ENCODE data around the gene NEGR1.

NEGR1 gene

DNA sequence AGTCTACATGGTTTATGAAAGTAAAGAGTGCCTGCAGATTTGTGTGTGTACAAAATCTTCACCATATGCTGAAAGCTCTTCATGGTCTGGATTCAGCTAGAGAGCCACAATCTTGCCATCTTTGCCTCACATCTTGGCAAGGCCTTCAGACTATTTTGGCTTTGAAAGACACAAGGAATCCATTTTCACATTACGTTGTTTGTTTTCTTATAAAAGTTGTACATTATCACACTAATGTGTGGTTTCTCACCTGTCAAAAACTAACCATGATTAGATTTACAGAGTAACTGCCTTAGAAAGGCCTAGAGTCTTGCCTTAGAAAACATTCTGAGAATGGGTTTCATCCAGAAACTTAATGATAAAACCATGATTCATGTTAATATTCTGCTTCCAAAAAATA lies 494.6 kb downstream of the NEGR1 start:
- in situ Hi-C loops (cut with MboI; ENCODE audit: low sequenced_read_pairs) = no loop called here

DNA sequence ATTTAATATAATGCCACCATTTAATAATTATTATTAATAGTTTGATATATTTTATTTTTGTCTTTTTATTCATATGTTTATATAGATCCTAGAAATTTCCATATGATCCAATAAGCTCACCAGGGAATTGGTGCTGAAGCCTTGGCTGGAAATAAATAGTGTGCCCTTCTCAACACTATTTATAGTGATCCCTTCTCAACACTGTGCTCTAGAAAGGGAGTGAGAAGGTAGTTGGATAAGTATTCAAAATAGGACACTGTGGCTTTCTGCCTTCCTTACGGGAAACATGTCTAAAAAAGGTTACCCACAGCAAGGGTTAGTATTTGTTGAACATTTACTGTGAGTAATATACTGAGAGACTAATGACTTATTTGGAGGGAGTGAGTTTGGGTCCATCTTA lies 496.1 kb downstream of the NEGR1 start:
- in situ Hi-C loops (cut with MboI; ENCODE audit: low sequenced_read_pairs) = no loop called here

DNA sequence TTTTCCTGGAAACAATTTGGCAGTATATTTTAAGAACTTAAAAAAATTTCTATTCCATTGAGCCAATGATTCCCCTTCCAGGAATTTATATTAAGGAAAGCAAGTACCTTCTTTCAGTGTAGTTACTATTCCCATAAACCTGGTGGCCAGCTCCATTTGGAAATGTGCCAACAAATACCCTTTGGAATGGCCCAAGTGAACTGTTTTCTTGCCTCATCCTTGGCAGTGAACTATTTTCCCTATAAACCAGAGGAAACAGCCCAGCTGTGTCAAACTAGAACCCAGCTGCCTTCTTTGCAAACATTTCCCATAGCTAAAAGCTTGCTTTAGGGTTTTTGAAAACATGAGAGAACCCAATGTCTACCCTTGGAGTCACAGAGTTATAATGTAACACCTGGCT lies 496.9 kb downstream of the NEGR1 start:
- in situ Hi-C loops (cut with MboI; ENCODE audit: low sequenced_read_pairs) = no loop called here

DNA sequence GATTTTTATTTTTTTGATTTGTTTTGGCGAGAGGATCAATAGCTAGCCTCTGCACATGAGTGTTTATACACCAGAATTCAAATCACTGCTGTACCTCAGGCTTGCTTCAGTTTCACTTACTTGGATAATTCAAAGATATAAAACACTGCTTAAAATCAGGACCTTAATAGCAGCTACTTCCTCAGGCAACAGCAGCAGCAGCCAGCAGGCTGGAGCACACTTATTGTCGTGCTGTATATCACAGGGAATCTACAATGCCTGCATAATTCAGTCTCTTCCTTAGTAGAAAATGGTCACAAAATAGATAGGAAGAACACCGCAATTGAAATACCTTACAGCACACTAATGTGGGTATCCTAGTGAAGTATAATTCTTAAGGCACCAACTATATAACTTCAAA lies 497.3 kb downstream of the NEGR1 start:
- in situ Hi-C loops (cut with MboI; ENCODE audit: low sequenced_read_pairs) = no loop called here

DNA sequence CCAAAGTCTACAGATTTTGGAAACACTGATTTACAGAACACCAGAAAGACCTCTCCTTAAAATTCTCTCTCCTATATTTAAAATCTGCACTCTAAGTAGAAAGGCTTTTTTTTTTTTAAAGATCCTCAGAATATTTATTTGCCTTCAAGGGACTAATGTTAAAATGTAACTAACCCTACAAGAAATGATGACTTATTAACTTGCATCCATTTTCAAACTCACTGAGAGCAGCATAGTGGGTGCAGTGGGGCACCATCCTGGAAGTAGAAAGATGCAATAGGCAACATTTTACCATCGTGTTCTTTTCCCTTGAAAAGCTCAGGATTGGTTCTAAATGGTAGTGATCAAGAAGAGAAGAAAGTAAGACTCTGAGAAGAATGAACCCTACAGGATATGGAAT lies 498.1 kb downstream of the NEGR1 start:
- in situ Hi-C loops (cut with MboI; ENCODE audit: low sequenced_read_pairs) = no loop called here

DNA sequence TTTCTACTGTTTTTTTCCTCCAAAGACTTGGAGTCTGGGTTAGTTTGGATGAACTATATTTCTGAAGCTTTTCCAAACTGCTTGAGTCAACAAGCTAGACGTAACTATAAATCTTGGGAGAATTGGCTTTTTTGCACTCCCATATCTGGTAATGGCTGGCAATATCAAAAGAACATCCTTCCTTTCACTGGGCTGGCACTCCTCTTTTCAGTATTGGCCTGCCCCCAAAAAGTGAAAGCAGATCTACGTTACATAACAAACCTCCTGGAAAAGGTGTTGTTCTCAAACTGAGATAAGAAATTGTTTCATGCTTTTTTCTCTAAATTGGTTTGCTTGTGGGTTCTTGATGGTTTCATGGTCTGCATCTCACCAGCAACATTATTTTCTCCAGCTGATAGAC lies 499.3 kb downstream of the NEGR1 start:
- in situ Hi-C loops (cut with MboI; ENCODE audit: low sequenced_read_pairs) = no loop called here

DNA sequence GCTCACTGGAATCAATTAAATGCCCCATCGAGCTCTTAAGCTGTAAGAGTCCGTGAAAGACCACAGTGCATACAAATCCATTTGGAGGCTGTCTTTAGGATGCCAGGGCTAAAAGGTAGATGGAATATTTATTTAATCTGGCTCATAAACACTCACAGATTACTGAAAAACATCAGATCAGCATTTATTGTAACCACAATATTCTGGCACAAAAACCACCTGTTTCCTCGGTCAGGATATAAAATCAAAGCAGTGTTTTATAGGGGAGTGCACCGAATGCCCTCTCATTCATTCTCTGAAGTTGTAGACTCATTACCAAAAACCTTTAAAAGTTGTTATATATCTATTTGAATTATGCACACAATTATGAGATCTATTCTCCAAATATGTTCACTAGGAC lies 500.9 kb downstream of the NEGR1 start:
- in situ Hi-C loops (cut with MboI; ENCODE audit: low sequenced_read_pairs) = no loop called here

DNA sequence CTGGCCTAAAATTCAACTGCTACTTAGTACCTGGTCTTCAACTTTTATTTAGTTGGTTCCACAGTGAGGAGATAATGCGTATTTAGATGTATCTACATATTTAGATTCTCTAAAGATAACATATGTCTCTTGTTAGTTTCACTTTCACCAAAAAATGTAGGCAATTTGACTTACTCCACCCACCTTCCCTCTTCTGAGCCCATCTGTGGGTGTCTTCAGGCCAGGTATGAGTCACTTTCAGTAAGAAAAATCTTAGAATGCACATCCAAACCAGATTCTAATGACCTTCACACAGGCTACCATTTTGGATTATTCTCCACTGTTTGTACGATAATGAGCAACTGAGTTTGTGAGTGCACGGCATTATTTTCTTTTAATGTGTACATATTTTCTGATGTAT lies 501.7 kb downstream of the NEGR1 start:
- in situ Hi-C loops (cut with MboI; ENCODE audit: low sequenced_read_pairs) = no loop called here

DNA sequence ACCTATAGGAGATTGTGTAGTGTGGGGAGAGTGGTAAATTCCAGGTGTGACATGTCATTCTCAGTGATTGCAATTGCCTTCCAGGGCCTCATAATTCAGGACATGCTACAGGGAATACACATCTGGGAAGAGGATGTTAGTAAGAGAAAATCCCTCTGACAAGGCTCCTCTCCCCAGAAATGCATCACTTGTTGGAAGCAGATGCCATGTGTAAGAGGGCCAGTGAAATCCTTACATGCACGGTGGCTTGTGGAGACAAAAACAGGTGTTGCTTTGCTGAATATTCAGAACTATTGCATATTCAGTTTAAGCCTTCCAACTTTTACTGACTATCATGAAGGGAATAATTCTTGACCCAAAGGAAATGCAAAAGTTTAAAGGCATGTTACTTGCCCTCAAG lies 503.4 kb downstream of the NEGR1 start:
- in situ Hi-C loops (cut with MboI; ENCODE audit: low sequenced_read_pairs) = no loop called here

DNA sequence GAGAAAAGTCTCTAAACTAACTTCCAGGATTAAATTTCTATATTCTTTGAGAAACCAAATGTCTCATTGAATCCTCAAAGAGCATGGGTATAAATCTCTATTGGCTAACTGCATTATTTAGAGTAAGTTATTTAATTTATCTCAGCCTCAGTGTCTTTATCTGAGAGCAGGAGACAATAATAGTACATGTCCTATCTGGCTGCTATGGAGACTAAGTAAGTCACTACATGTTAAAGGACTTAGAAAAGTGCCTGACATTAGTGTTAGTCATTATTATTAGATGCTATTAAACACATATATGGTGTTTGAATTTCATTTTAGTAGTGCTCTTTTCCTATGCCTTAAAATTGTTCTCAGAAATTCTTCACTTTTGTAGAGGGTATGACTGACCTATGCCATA lies 505.2 kb downstream of the NEGR1 start:
- in situ Hi-C loops (cut with MboI; ENCODE audit: low sequenced_read_pairs) = no loop called here

DNA sequence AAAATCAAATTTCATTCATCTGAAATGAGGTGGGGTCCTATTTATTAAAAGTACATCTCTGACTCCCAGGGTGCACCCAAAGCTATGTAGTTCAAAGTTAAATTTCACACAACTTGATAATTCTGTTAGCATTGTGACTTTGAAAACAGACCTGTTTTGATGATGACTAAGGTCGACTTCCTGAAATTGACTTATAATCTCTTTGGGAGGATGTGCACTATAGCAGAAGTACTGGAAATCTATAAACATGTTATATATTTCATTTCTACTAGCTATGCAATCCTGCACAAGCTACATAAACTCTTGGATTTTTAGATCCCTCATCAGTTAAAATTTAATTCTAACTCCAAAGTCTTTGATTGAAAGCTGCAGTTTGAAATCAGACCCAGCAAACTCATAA lies 507.6 kb downstream of the NEGR1 start:
- in situ Hi-C loops (cut with MboI; ENCODE audit: low sequenced_read_pairs) = no loop called here

DNA sequence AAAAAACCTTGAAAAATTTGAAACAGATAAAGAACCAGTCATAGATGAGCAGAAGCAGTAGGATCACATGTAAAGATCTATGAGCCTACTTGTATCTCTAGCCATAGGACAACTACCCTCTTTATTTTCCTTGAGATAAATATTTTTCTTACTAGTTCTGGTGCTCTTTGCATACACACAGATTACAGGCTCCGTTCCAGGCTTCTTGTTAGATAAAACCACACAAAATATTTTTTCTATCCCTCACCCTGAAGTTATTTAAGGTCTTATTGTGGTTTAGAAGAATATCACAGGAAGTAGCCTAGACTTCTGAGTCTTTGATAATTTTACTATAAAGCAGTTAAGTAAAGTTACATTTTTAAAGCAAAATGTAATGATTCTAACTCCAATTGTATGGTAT lies 512.2 kb downstream of the NEGR1 start:
- in situ Hi-C loops (cut with MboI; ENCODE audit: low sequenced_read_pairs) = no loop called here

DNA sequence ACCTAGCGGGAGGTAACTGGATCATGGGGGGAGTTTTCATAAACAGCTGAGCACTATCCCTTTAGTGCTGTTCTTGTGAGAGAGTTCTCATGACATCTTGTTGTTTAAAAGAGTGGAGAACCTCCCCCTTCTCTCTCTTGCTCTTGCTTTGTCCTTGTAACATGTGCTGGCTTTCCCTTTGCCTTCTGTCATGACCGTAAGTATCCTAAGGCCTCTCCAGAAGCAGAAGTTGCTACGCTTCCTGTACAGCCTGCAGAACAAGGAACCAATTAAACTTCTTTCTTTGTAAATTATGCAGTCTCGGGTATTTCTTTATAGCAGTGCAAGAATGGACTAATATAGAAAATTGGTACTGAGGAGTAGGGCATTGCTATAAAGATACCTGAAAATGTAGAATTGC lies 515.6 kb downstream of the NEGR1 start:
- in situ Hi-C loops (cut with MboI; ENCODE audit: low sequenced_read_pairs) = no loop called here

DNA sequence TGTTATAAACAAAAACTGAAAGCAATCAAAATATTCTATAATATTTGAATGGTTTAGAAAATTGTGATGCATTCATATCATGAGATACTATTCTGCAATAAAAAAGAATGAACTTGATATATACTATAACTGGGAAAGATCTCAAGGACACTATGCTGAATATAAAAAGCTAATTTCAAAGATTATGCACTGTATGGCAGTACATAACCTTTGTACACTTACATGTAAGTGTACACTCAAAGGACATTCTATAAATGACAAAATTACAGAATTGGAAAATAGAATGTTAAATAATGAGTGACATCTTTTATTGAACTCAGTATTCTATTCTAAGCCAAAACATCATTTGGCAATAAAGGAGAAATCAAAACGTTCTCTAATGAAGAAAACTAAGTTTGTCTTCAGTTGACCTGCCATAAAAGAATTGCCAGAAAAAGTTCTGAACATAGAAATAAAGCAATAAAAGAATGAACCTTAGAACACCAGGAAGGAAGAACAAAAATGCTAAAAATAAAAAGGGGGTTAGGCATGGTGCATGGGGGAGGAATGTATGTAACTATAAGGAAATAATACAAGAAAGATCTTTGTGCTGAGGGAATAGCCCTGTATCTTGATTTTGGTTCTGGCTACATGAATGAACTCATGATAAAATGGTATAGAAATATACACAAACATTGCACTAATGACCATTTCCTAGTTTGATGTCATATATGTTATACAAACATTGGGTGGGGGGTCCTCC lies 519.7 kb downstream of the NEGR1 start:
- in situ Hi-C loops (cut with MboI; ENCODE audit: low sequenced_read_pairs) = no loop called here

DNA sequence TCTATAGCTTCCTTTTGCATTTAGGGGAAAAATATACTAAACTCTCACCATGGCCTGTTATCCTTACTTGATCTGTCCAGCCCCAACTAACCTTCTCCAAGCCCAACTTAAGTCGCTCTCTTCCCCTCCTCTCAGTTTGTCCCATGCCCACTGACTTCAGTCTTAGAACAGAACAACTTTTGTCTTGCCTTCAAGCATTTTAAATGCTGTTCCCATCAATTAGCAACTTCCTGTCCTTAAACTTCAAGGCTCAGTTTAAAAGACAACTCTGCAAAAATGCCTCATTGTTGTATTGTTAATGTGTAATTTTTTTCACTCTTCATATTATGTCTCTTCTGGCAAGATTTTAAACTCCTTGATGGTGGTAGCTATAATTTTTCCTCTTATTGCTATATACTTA lies 526.9 kb downstream of the NEGR1 start:
- in situ Hi-C loops (cut with MboI; ENCODE audit: low sequenced_read_pairs) = no loop called here

DNA sequence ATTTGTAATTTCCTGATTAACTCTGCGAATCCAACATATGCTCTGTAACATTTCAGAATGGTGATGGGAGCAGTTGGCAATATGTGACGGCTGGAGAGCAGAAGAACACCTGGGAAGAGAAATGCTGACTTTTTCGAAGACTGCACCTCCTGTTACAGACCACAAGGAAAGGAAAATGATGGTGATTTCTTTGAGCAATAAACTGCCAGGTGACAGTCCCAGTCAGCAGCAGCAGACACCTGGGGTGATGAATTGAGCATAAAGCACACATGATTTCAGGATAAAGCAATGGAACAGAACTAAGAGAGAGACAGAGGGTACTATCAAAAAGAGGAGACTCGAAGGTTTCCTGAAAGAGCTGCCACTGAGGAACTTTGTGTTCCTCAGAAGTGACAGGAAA lies 528.6 kb downstream of the NEGR1 start:
- in situ Hi-C loops (cut with MboI; ENCODE audit: low sequenced_read_pairs) = no loop called here

DNA sequence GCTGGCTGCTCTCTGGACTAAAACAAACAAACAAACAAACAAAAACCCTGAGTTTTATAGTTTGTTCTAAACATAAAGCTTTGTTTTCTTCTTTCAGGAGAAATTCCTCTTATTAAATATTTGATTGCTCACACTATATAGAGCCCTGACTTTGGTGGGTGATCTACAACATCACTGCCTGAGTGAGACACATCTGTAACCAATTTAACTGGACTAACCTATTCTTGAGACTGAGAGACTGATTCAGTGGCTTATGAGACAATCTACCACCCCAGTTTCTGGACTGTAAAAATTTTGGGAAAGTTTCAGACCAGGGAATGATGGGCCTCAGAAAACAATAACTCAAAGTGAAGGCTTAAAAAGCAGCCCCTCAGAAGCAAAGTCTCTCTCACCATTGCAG lies 537.0 kb downstream of the NEGR1 start:
- in situ Hi-C loops (cut with MboI; ENCODE audit: low sequenced_read_pairs) = no loop called here

DNA sequence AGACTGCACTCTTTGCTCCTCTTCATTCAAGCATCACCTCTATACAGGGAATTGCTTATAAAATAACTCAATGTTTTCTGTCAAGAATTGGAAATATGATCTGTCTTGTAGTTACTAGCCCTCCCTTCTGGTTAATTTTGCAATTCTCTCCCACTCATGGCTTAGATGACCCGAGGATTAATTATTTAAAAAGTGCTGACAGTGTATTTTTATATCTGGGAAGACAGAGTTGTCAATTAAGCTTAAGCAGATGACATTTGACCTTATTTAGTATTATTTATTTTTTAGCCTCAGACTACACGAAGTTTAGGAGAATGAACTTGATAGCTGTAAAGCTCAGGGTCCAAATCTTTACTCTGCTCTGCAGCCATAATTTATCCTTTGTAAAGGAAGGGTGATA lies 538.5 kb downstream of the NEGR1 start:
- in situ Hi-C loops (cut with MboI; ENCODE audit: low sequenced_read_pairs) = no loop called here

DNA sequence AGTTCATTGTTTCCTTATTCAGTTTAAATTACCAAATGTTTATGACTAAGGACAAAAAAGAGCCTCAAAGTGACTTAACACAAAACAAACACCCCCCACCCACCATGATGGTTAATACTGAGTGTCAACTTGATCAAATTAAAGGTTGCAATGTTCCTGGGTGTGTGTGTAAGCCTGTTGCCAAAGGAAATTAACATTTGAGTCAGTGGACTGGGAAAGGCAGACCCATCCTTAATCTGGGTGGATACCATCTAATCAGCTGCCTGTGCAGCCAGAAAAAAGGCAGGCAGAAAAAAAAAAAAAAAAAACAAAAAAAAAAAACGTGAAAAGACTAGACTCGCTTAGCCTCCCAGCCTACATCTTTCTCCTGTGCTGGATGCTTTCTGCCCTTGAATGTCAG lies 543.4 kb downstream of the NEGR1 start:
- in situ Hi-C loops (cut with MboI; ENCODE audit: low sequenced_read_pairs) = no loop called here

DNA sequence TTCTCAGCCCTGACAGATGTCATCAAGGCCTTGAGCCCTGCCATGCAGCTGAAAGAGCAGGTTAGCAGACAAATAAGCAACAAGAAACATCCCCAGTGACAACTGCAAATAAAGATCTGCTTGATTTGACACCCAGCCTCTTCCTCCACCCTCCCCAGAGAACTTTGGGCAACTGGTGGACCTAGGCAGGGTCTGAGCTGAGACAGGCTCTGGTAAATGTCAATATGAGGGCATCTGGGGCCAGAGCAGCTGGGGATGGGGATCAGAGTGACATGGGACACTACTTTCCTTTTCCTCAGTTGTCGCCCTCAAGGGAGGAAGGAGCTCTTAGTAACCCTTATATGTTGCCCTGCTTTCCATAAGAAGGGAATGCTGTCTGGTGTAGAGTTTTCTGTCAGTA lies 544.1 kb downstream of the NEGR1 start:
- in situ Hi-C loops (cut with MboI; ENCODE audit: low sequenced_read_pairs) = no loop called here

DNA sequence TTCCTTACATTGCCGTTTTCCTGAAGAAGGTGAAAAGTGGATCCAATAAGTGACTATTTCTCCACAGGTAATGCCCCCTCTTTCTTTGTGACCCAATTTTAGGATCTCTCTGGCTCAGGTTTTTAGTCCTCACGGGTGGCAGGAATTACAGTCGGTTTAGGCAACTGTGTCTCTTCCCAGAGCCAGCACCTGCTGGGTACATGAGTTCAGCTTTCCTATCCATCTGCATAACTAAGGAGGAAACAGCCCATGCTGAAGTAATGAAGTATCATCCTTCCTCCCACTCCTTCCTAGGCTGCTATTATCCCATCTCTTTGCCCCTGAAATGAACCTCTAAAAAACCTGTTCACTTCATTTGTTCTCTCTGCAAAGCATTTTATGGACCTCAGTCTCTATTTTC lies 544.6 kb downstream of the NEGR1 start:
- in situ Hi-C loops (cut with MboI; ENCODE audit: low sequenced_read_pairs) = no loop called here

DNA sequence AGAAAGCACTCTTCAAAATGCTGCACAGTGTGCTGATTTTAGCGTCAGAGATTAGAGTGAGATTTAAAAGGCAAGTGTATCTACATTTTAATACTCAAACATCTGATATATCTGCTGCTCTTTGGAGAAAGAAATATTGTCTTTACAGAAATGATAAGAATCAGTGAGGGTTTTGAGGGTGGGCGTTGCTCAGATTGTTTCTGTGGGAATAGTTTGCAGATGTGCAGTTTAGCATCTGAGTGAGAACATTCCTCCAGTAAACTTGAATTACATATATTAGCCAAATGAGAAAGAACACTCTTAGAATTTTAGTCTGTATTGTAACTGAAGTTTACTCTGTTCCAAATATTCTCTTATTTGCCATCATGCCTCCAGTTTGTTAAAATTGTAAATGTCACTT lies 549.2 kb downstream of the NEGR1 start:
- in situ Hi-C loops (cut with MboI; ENCODE audit: low sequenced_read_pairs) = no loop called here

DNA sequence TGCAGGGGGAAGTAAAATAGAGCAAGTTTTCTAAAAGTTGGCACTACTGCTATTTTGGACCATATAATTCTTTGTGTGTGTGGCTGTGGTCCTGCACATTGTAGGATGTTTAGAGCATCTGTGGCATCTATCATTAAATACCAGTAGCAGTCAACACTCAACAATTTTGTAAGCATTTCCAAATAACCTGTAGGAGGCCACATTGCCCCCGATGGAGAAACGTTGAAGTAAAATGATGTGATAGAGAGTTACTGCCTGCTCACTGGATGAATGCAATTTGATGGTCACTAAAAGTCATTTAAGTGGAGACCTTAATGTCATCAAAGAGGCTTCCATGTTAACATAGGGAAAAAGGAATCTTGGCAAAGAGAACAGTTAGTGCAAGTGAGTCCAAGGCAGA lies 560.8 kb downstream of the NEGR1 start:
- in situ Hi-C loops (cut with MboI; ENCODE audit: low sequenced_read_pairs) = no loop called here
